Pons (tissue), 1 donor: ENCODE data around the gene PSMB11.

Experiments used
- DNase-seq: peaks from one replicate; pipeline ENCODE4 v3.0.0-alpha.2; 2016; ENCODE audit warnings: low spot score

PSMB11 gene

GRCh38 chr14:23085458-23085857, 43.4 kb downstream of the PSMB11 start:
- no peak for DNase-seq

DNA sequence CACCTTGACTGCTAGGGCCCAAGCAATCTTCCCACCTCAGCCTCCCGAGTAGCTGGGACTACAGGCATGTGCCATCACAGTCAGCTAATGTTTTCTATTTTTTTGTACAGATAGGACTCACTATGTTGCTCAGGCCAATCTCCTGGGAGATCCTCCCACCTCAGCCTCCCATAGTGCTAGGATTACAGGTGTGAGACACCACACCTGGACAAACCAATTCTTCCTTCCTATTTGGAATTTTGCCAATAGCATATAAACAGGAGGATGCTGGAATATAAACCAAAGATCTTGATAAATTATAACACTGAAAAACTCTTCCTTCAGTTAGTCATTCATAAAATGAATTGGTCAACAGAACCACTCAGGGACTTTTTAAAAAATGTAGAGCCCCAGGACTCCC, 44.6 kb downstream of the PSMB11 start:
- no peak for DNase-seq

GRCh38 chr14:23089498-23090253, 47.7 kb downstream of the PSMB11 start:
- no peak for DNase-seq

DNA sequence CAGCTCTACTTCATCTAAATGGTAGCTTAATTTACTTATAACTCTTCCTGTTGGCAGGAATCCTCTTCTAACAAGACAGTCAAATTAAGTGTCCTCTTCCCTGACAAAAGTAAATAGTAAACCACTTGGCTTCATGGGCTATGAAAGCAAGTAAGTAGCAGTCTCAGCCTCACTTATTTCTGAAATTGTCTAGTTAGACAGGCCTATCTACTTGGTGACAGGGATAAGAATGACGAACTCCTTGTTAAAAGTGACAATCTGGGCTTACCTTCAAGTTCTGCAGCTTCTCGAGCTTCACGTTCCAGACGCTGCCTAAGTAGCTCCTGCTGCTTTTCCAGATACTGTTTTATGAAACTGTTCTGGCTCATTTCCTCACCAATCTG, 48.2 kb downstream of the PSMB11 start:
- DNase-seq: no peak

GRCh38 chr14:23091294-23092225, 49.5 kb downstream of the PSMB11 start:
- DNase-seq: no peak

GRCh38 chr14:23093104-23093503, 51.1 kb downstream of the PSMB11 start:
- DNase-seq: no peak

GRCh38 chr14:23093526-23093925, 51.5 kb downstream of the PSMB11 start:
- DNase-seq: no peak
